Astrocyte (in vitro differentiated cells and primary cell): ENCODE measurements around the gene RAVER2.

Experiments
- CTCF ChIP-seq: IDR thresholded peaks from 2 replicates; pipeline ENCODE4 v1.5.1; 2011; ENCODE audit warnings: low read depth, mild to moderate bottlenecking, inconsistent platforms, low read length, moderate library complexity; ENCODE audit not compliant: insufficient read depth
- EZH2 ChIP-seq: IDR thresholded peaks from 2 replicates; pipeline ENCODE4 v1.6.1; 2012; ENCODE audit warnings: mild to moderate bottlenecking, low read length, inconsistent platforms; ENCODE audit not compliant: insufficient read depth

- no peak for TF ChIP-seq CTCF
- TF ChIP-seq EZH2 = no peak
These were observed 135.6 kb downstream of the RAVER2 start for GRCh38 chr1:64880449-64880848.
